Mesendoderm (in vitro differentiated cells): ENCODE measurements around the gene PLXNC1.
A peak's percentile ranks its signal among the peaks of the same experiment; 100 is the strongest.

Source experiments
- DNase-seq: peaks from one replicate; pipeline ENCODE4 v3.0.0; 2013
- H2AK5ac ChIP-seq: 2 replicates; pipeline ENCODE4 v1.6.1; 2013; ENCODE audit warnings: low read length, inconsistent platforms
- H2BK120ac ChIP-seq: 2 replicates; pipeline ENCODE4 v1.6.1; 2013; ENCODE audit warnings: low read depth, mild to moderate bottlenecking, low read length, moderate library complexity, mixed read lengths
- H2BK15ac ChIP-seq: replicated peaks from 2 replicates; pipeline ENCODE4 v1.6.1; 2013; ENCODE audit warnings: low read depth, mild to moderate bottlenecking, moderate library complexity
- H2BK5ac ChIP-seq: 2 replicates; pipeline ENCODE4 v1.6.1; 2013; ENCODE audit warnings: low read length, inconsistent platforms
- H3K18ac ChIP-seq: 2 replicates; pipeline ENCODE4 v1.6.1; 2013; ENCODE audit warnings: mild to moderate bottlenecking, low read length, mixed read lengths
- H3K23ac ChIP-seq: one replicate; pipeline ENCODE4 v1.6.1; 2013; ENCODE audit warnings: low read length
- H3K27ac ChIP-seq: 2 replicates; pipeline ENCODE4 v1.5.1; 2013; ENCODE audit warnings: low read depth, mild to moderate bottlenecking, inconsistent platforms, low read length, moderate library complexity
- H3K27me3 ChIP-seq: 2 replicates; pipeline ENCODE4 v1.6.1; 2013; ENCODE audit warnings: low read length, control low read depth, mild to moderate bottlenecking, inconsistent platforms; ENCODE audit not compliant: insufficient read depth, poor library complexity
- H3K36me3 ChIP-seq: 2 replicates; pipeline ENCODE4 v1.6.1; 2013; ENCODE audit warnings: low read length, inconsistent platforms; ENCODE audit not compliant: control insufficient read depth, insufficient read depth
- H3K4ac ChIP-seq: one replicate; pipeline ENCODE4 v1.6.1; 2013; ENCODE audit warnings: low read depth, mild to moderate bottlenecking, low read length, moderate library complexity
- H3K4me1 ChIP-seq: 2 replicates; pipeline ENCODE4 v1.6.1; 2013; ENCODE audit warnings: low read depth, low read length, inconsistent platforms; ENCODE audit not compliant: control insufficient read depth
- H3K4me2 ChIP-seq: 2 replicates; pipeline ENCODE4 v1.6.1; 2013; ENCODE audit warnings: low read length
- H3K4me3 ChIP-seq: 2 replicates; pipeline ENCODE4 v1.5.1; 2013; ENCODE audit warnings: mild to moderate bottlenecking, low read length
- H3K56ac ChIP-seq: one replicate; pipeline ENCODE4 v1.6.1; 2013; ENCODE audit warnings: low read length
- H3K79me1 ChIP-seq: 2 replicates; pipeline ENCODE4 v1.6.1; 2013; ENCODE audit warnings: low read length, inconsistent platforms
- H3K79me2 ChIP-seq: 2 replicates; pipeline ENCODE4 v1.6.1; 2013; ENCODE audit warnings: mild to moderate bottlenecking, low read length; ENCODE audit not compliant: control insufficient read depth, insufficient read depth
- H3K9ac ChIP-seq: 2 replicates; pipeline ENCODE4 v1.6.1; 2013; ENCODE audit warnings: low read length, inconsistent platforms
- H4K5ac ChIP-seq: one replicate; pipeline ENCODE4 v1.6.1; 2013; ENCODE audit warnings: low read length
- H4K8ac ChIP-seq: one replicate; pipeline ENCODE4 v1.6.1; 2013; ENCODE audit warnings: low read depth, mild to moderate bottlenecking, control low read depth, low read length, moderate library complexity
- WGBS: extraction: QIAGEN DNeasy Blood & Tissue Kit; methylation state at CpG from one replicate; pipeline ENCODE4 v1.1.7; 2013; ENCODE audit warnings: low lambda C conversion rate, missing lambda C conversion rate; ENCODE audit not compliant: insufficient coverage; ENCODE audit errors: extremely low coverage; 5-methylcytosine and 5-hydroxymethylcytosine counted together

The PLXNC1 gene

DNA sequence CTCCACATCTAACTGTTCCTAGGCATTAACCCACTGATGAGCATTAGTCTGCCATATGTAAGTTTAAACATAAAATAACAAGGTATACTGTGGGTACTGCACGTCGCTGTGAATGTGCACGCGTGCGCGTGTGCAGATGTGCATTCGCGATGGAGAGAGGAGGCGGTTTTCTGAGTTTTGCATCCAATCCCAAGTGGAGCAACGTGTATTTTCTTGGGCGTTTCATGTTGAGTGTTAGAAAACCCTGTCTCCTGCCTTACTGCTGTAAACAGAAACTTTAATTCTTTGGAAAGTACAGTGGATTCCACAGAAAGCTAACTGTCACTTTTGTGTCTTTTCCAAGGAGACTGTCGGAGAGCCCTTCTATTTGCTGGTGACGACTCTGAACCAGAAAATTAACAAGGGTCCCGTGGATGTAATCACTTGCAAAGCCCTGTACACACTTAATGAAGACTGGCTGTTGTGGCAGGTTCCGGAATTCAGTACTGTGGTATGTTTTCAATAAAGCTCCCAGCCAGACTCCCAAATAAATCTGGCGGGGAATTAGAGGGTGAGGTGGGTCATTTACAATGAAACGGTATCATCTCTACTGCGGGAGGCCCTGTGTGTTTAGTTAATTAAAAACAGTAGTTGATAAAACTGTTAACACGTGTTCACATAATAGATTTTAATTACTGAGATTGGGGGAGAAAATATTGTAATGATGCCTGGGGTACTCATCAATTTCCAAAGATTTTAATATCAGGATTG lies 116.5 kb downstream of the PLXNC1 start:
- Histone ChIP-seq H3K79me1 (no peaks in the 10 kb centered on the region), H3K4me1 (peaks cover 7% of the 10 kb centered on the region), H2BK15ac (no peak overlapping the region), H3K27ac (no peak overlapping the region), H3K56ac (peak overlapping the region; percentile 10), H3K18ac (peak overlapping the region; percentile 53), H3K4me3 (no peak overlapping the region), H3K27me3 (no peaks in the 10 kb centered on the region), H4K8ac (no peak overlapping the region), H4K5ac (no peak overlapping the region), H3K36me3 (no peaks in the 10 kb centered on the region), H3K79me2 (no peaks in the 10 kb centered on the region), H3K9ac (no peak overlapping the region), H3K4me2 (no peak overlapping the region), H2BK5ac (no peak overlapping the region), H2BK120ac (peak overlapping the region; percentile 84), H3K4ac (no peak overlapping the region), H2AK5ac (no peak overlapping the region), H3K23ac (no peak overlapping the region)
- no CpG with 5 or more reads among the region's 19 CpGs for WGBS
- DNase-seq = no peak

DNA sequence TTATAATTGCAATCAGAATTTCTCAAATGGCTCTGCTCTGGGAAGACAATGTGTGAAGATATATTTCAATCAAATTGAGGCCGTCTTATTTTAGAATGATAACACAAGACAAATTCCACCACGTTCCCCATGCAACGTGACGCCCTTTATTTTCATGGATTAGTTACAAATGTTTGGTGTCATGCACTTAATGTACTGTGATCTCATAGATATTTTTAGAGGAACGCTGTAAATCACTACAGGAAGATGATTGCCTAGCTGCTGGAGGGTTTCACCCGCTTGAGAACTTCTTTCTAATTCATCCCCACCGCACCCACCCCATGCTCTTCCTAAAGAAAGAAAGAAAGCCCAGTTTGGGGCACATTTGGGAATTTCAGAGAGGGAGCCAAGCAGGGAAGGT lies 117.2 kb downstream of the PLXNC1 start:
- no peaks in the 10 kb centered on the region for H3K27me3 ChIP-seq
- WGBS = no CpG with 5 or more reads among the region's 7 CpGs
- H3K56ac ChIP-seq = no peak overlapping the region
- H3K18ac ChIP-seq = no peak overlapping the region
- no peak overlapping the region for H2AK5ac ChIP-seq
- no peak overlapping the region for H2BK5ac ChIP-seq
- H3K4me1 ChIP-seq = peaks cover 7% of the 10 kb centered on the region
- no peak overlapping the region for H3K4me2 ChIP-seq
- H3K4me3 ChIP-seq = no peak overlapping the region
- H3K23ac ChIP-seq = no peak overlapping the region
- no peak for DNase-seq
- no peak overlapping the region for H4K8ac ChIP-seq
- H2BK15ac ChIP-seq = no peak overlapping the region
- H3K27ac ChIP-seq = no peak overlapping the region
- no peak overlapping the region for H4K5ac ChIP-seq
- H2BK120ac ChIP-seq = no peak overlapping the region
- no peaks in the 10 kb centered on the region for H3K79me1 ChIP-seq
- no peak overlapping the region for H3K9ac ChIP-seq
- no peaks in the 10 kb centered on the region for H3K36me3 ChIP-seq
- no peak overlapping the region for H3K4ac ChIP-seq
- no peaks in the 10 kb centered on the region for H3K79me2 ChIP-seq

DNA sequence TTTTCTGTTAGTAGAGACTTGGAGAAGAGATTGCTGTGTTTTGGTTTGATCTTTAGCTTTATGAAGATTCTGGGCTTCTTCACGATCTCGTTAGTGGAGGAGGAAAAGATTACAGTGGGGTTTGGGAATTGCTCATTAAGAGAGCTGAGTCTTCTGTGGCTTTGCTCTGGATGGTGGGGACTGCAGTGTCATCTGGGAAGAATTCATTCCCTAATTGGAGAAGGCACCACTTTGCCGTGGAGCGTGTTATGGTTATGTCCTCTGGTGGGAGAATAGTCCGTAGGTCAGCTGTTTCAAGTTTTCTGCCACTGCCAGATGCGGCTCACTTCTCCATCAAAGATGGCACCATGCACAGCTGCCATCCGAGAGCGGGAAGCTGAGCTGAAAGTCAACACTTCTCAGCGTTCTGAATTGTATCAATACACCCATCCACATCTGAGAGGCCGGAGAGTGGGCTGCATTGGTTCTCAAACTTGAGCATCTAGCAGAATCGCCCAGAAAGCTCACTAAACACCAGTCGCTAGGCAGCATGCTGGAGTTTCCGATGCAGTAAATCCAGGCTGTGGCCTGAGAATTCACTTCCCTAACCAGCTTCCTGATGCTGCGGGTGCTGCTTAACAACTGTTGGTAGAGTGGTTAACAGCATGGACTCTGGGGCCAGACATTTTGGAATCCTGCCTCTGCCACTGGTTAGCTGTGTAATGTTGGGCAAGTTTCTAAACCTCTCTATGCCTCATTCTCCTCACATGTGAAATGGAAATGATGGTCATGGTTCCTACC lies 117.8 kb downstream of the PLXNC1 start:
- H3K27ac ChIP-seq = no peak overlapping the region
- no peak overlapping the region for H2BK120ac ChIP-seq
- no CpG with 5 or more reads among the region's 14 CpGs for WGBS
- no peak overlapping the region for H3K56ac ChIP-seq
- no peak overlapping the region for H2BK5ac ChIP-seq
- H2AK5ac ChIP-seq = no peak overlapping the region
- no peak overlapping the region for H3K4me2 ChIP-seq
- H3K4me3 ChIP-seq = no peak overlapping the region
- H4K8ac ChIP-seq = no peak overlapping the region
- no peaks in the 10 kb centered on the region for H3K79me2 ChIP-seq
- DNase-seq = no peak
- H3K36me3 ChIP-seq = no peaks in the 10 kb centered on the region
- no peak overlapping the region for H3K4ac ChIP-seq
- H3K4me1 ChIP-seq = peaks cover 7% of the 10 kb centered on the region
- H3K23ac ChIP-seq = no peak overlapping the region
- H3K79me1 ChIP-seq = no peaks in the 10 kb centered on the region
- H4K5ac ChIP-seq = no peak overlapping the region
- no peaks in the 10 kb centered on the region for H3K27me3 ChIP-seq
- no peak overlapping the region for H3K9ac ChIP-seq
- no peak overlapping the region for H3K18ac ChIP-seq
- no peak overlapping the region for H2BK15ac ChIP-seq

DNA sequence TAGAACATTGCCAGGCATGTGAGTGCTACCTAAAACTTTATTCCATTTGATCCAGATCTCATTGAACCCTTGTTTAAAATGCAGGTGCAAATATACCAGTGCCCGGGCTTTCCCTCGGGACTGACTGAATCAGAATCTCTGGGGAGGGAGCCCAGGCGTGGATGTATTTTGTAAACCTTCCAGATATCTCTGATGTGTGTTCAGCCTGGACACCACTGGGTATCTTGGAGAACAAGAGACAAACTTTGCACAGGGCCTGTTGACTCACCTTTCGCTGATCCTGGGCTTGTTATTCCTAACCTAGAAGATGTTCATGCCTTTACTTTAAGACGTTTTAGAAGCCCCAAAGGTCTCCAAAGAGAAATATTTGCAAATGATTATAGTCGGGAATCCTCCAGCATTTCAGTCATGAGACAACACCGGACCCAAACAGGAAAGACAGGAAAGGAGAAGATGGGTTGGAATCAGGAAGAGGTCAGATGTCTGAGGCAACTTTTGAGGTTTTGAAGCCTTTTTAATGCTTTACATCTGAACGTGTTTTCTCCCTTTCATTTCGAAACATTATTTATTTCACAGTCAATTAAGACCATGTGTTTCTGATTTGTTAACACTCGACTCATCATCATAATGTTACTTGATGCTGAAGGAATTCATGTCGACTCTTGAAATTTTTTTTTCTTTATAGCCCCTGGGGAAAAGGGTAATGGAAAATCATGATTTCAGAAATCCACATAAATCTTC lies 118.6 kb downstream of the PLXNC1 start:
- Histone ChIP-seq H2BK15ac (no peak overlapping the region), H3K27me3 (no peaks in the 10 kb centered on the region), H3K18ac (no peak overlapping the region), H3K79me2 (no peaks in the 10 kb centered on the region), H3K4me3 (no peak overlapping the region), H3K36me3 (no peaks in the 10 kb centered on the region), H4K5ac (no peak overlapping the region), H3K9ac (no peak overlapping the region), H3K27ac (no peak overlapping the region), H3K4me1 (peaks cover 7% of the 10 kb centered on the region), H2AK5ac (no peak overlapping the region), H3K4ac (no peak overlapping the region), H3K56ac (no peak overlapping the region), H2BK120ac (no peak overlapping the region), H3K79me1 (no peaks in the 10 kb centered on the region), H3K23ac (no peak overlapping the region), H3K4me2 (no peak overlapping the region), H2BK5ac (no peak overlapping the region), H4K8ac (no peak overlapping the region)
- DNase-seq = no peak
- no CpG with 5 or more reads among the region's 11 CpGs for WGBS

DNA sequence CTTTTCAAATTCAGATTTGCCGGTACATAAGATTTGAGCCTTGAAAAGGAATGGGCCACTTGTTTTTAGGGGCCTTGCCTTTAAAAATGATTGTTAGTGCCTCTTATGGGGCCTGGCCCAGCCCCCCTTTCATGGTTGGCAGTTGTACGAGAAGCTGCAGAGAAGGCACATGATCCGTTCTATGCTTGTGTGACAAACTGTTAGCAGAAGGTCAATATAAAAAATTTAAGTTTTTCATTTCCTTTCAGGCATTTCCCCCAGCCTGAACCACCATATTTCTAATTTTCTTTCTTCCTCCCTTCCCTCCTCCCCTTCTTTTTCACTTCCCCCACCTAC lies 119.1 kb downstream of the PLXNC1 start:
- Histone ChIP-seq H3K27me3 (no peaks in the 10 kb centered on the region), H2BK15ac (no peak overlapping the region), H3K4me1 (peaks cover 7% of the 10 kb centered on the region), H3K18ac (no peak overlapping the region), H4K5ac (no peak overlapping the region), H3K9ac (no peak overlapping the region), H2BK5ac (no peak overlapping the region), H2AK5ac (no peak overlapping the region), H3K79me1 (no peaks in the 10 kb centered on the region), H3K36me3 (no peaks in the 10 kb centered on the region), H3K4me2 (no peak overlapping the region), H3K79me2 (no peaks in the 10 kb centered on the region), H3K23ac (no peak overlapping the region), H4K8ac (no peak overlapping the region), H3K4ac (no peak overlapping the region), H3K56ac (no peak overlapping the region), H2BK120ac (no peak overlapping the region), H3K4me3 (no peak overlapping the region), H3K27ac (no peak overlapping the region)
- WGBS = no CpG with 5 or more reads among the region's 3 CpGs
- DNase-seq = no peak
